ENCODE data around the gene RNF227. TPM values are rescaled to one million over a fixed set of nuclear protein-coding genes. Genes with fewer than 3 reads are reported as not detected.
A peak's percentile ranks its signal among the peaks of the same experiment; 100 is the strongest.

Gene RNF227
- total and polyA plus RNA-seq, 2 of the 13 experiments (the other 11 are each of a cell fraction or from before 2014, with no cell fraction given) = 0.20 to 0.79 TPM

- TF ChIP-seq ZNF124 (CRISPR knock-in tag; IDR thresholded peaks at IDR 0.05) (no peak), ZNF749 (CRISPR knock-in tag; IDR thresholded peaks at IDR 0.05; ENCODE audit: borderline replicate concordance) (no peak), HOXA5 (CRISPR knock-in tag; IDR thresholded peaks at IDR 0.05) (0 out of 2 replicates have a peak, but pooled peaks have one; percentile 29), KDM2A (CRISPR knock-in tag; IDR thresholded peaks at IDR 0.05; ENCODE audit: borderline replicate concordance, low read depth) (peak; percentile 46; the same call in 1 of the 2 replicates), MIXL1 (CRISPR knock-in tag; IDR thresholded peaks at IDR 0.05) (peak; percentile 19; the same call in 1 of the 2 replicates), ZNF281 (CRISPR knock-in tag; IDR thresholded peaks at IDR 0.05; ENCODE audit: borderline replicate concordance) (peak; percentile 24; the same call in 1 of the 2 replicates)
- TF ChIP-seq, protein P1, sequence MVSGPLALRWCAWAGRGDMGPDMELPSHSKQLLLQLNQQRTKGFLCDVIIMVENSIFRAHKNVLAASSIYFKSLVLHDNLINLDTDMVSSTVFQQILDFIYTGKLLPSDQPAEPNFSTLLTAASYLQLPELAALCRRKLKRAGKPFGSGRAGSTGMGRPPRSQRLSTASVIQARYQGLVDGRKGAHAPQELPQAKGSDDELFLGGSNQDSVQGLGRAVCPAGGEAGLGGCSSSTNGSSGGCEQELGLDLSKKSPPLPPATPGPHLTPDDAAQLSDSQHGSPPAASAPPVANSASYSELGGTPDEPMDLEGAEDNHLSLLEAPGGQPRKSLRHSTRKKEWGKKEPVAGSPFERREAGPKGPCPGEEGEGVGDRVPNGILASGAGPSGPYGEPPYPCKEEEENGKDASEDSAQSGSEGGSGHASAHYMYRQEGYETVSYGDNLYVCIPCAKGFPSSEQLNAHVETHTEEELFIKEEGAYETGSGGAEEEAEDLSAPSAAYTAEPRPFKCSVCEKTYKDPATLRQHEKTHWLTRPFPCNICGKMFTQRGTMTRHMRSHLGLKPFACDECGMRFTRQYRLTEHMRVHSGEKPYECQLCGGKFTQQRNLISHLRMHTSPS (CRISPR knock-in tag; IDR thresholded peaks at IDR 0.05; ENCODE audit: low read depth) = peak; percentile 83
Measured at GRCh38 chr17:7889166-7889955, 26.7 kb downstream of the RNF227 start (continued).
